Measurements from ENCODE around the gene TINAG. TPM values are rescaled to one million over a fixed set of nuclear protein-coding genes. Genes with fewer than 3 reads are reported as not detected.

The TINAG gene
- total RNA-seq, 1 experiment from 2014 or later = not detected

GRCh38 chr6:54415517-54415916 is 107.3 kb downstream of the TINAG start (continued):
- no peak for TF ChIP-seq SP1 (IDR thresholded peaks at IDR 0.05; ENCODE audit: low read depth)
- no peak for TF ChIP-seq SRF (IDR thresholded peaks at IDR 0.05; ENCODE audit: low read depth)

- CTCF ChIA-PET = no interaction called here
- no peaks in the 10 kb centered on the region for H3K4me1 ChIP-seq (ENCODE audit: control insufficient read depth in 1 of 2, insufficient read depth in 2 of 2, low read length in 2 of 2)
- no TSS peak for BruUV-seq (replicated peaks)
- RAD21 ChIA-PET (ENCODE audit: low non-redundant PET in 1 of 2, low total read pairs in 2 of 2, uncharacterized antibody in 2 of 2, unreplicated experiment in 2 of 2) = no interaction called here
- DNase-seq (ENCODE audit: low read depth, low spot score) (no peak), ATAC-seq (no peak)
- TF ChIP-seq TCF7L2 (IDR thresholded peaks at IDR 0.05; ENCODE audit: borderline replicate concordance, extremely low read depth, insufficient read depth, insufficient read length) (no peak), JUND (IDR thresholded peaks at IDR 0.05) (0 out of 2 replicates have a peak, but pooled peaks have one; percentile 11), ZBTB33 (IDR thresholded peaks at IDR 0.05; ENCODE audit: extremely low read depth, insufficient replicate concordance, low read length) (no peak), ELF1 (IDR thresholded peaks at IDR 0.05; ENCODE audit: borderline replicate concordance, low read depth) (no peak), EZH2 (IDR thresholded peaks at IDR 0.05) (no peak), FOSL1 (IDR thresholded peaks at IDR 0.05; ENCODE audit: low read depth) (peak; percentile 54), ATF3 (IDR thresholded peaks at IDR 0.05) (0 out of 2 replicates have a peak, but pooled peaks have one; percentile 33), CEBPB (IDR thresholded peaks at IDR 0.05; ENCODE audit: low read depth) (peak; percentile 62), SP1 (IDR thresholded peaks at IDR 0.05; ENCODE audit: low read depth) (no peak; the same call in 1 of the 2 replicates)
- TF ChIP-seq, protein P1, sequence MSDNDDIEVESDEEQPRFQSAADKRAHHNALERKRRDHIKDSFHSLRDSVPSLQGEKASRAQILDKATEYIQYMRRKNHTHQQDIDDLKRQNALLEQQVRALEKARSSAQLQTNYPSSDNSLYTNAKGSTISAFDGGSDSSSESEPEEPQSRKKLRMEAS (IDR thresholded peaks at IDR 0.05) = no peak
- no peak overlapping the region for H3K4me2 ChIP-seq (ENCODE audit: low read length)
- no peak overlapping the region for H3K4me3 ChIP-seq (replicated peaks in 1 of 2; ENCODE audit: low read depth in 1 of 2, low read length in 2 of 2)
- no peaks in the 10 kb centered on the region for H4K20me1 ChIP-seq (ENCODE audit: insufficient read depth)
- no peaks in the 10 kb centered on the region for H3K9me3 ChIP-seq (ENCODE audit: control insufficient read depth in 1 of 2, insufficient read depth in 1 of 2, low read depth in 1 of 2, low read length in 2 of 2)
- intact Hi-C loops (cut with micrococcal nuclease) = no loop called here
- no peaks in the 10 kb centered on the region for H3K36me3 ChIP-seq (ENCODE audit: control insufficient read depth in 1 of 2, insufficient read depth in 2 of 2, low read length in 2 of 2)
- H3K27ac ChIP-seq (ENCODE audit: low read depth, low read length) = no peak overlapping the region
- POLR2A ChIA-PET = no interaction called here
- no peak overlapping the region for H2AFZ ChIP-seq (ENCODE audit: low read depth, low read length, poor library complexity, severe bottlenecking)
- no peaks in the 10 kb centered on the region for H3K27me3 ChIP-seq (ENCODE audit: insufficient read depth, low read length)
- H3K9ac ChIP-seq (ENCODE audit: low read length) = no peak overlapping the region
- H3K79me2 ChIP-seq (ENCODE audit: insufficient read depth, low read length) = no peaks in the 10 kb centered on the region
- H3K9me2 ChIP-seq (ENCODE audit: insufficient read depth) = no peaks in the 10 kb centered on the region
These were observed 111.6 kb downstream of the TINAG start for GRCh38 chr6:54419885-54420284.

Data from HCT116 (cell line).